ENCODE measurements around the gene CAPN7. TPM values are rescaled to one million over a fixed set of nuclear protein-coding genes. Genes with fewer than 3 reads are reported as not detected.

Gene CAPN7
- total RNA-seq, 1 donor from 2014 or later, result 57.7 TPM

- no peaks in the 10 kb centered on the region for H3K9me3 Mint-ChIP-seq
- Histone ChIP-seq H3K4me1 (no peaks in the 10 kb centered on the region), H4K20me1 (ENCODE audit: low read depth) (no peaks in the 10 kb centered on the region), H3F3A (ENCODE audit: low read depth) (no peaks in the 10 kb centered on the region), H3K4me3 (no peak overlapping the region), H3K36me3 (no peaks in the 10 kb centered on the region), H3K9ac (no peak overlapping the region), H3K4me2 (no peak overlapping the region), H3K27ac (no peak overlapping the region), H3K9me3 (ENCODE audit: low read depth) (no peaks in the 10 kb centered on the region), H3K79me2 (ENCODE audit: low read depth) (no peaks in the 10 kb centered on the region), H2AFZ (replicated peaks) (no peak overlapping the region), H3K27me3 (no peaks in the 10 kb centered on the region)
- H3K36me3 Mint-ChIP-seq, result peaks cover 17% of the 10 kb centered on the region
- TF ChIP-seq EZH2phosphoT487 (IDR thresholded peaks at IDR 0.05), result no peak
- TF ChIP-seq EZH2 (IDR thresholded peaks at IDR 0.05), result no peak
- TF ChIP-seq CTCF (IDR thresholded peaks at IDR 0.05), result no peak
- H3K4me3 Mint-ChIP-seq, result no peak overlapping the region
- peaks cover 1% of the 10 kb centered on the region for H3K27me3 Mint-ChIP-seq (ENCODE audit: insufficient read depth, low read depth)
- H3K4me1 Mint-ChIP-seq, result no peaks in the 10 kb centered on the region
- H3K27ac Mint-ChIP-seq, result no peak overlapping the region
- no peak for DNase-seq (ENCODE audit: low spot score)
Measured at GRCh38 chr3:15263926-15264325, 57.9 kb downstream of the CAPN7 start.

DNA sequence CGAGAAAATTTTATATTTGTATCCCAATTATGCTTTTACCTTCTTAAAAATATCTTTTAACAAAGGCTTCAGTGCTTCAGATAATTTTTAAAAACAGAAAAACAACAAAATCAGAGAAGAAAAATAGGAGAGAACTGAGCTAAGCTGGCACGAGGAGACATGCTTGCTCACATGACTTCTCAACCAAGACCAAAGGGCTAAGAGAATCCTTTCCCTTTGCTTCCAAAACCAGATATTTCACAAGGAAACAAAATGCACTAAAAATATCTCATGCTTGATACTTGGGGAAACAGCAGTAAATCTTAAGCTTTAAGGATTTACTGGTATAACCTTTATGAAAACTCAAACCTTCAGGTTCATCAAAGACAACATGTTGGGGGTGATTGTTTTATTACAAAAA lies 58.4 kb downstream of the CAPN7 start:
- TF ChIP-seq EZH2phosphoT487 (IDR thresholded peaks at IDR 0.05), result no peak
- no peak for TF ChIP-seq CTCF (IDR thresholded peaks at IDR 0.05)
- no peak for TF ChIP-seq EZH2 (IDR thresholded peaks at IDR 0.05)
- Histone ChIP-seq H3K4me3 (no peak overlapping the region), H3K79me2 (ENCODE audit: low read depth) (no peaks in the 10 kb centered on the region), H3K27ac (no peak overlapping the region), H4K20me1 (ENCODE audit: low read depth) (no peaks in the 10 kb centered on the region), H3K9ac (no peak overlapping the region), H3K36me3 (no peaks in the 10 kb centered on the region), H3K27me3 (no peaks in the 10 kb centered on the region), H3K4me2 (no peak overlapping the region), H3F3A (ENCODE audit: low read depth) (no peaks in the 10 kb centered on the region), H3K9me3 (ENCODE audit: low read depth) (no peaks in the 10 kb centered on the region), H3K4me1 (no peaks in the 10 kb centered on the region), H2AFZ (replicated peaks) (no peak overlapping the region)
- Mint-ChIP-seq H3K27ac (no peak overlapping the region), H3K4me1 (peaks cover 2% of the 10 kb centered on the region), H3K27me3 (ENCODE audit: insufficient read depth, low read depth) (peaks cover 4% of the 10 kb centered on the region), H3K9me3 (no peaks in the 10 kb centered on the region), H3K36me3 (peaks cover 13% of the 10 kb centered on the region), H3K4me3 (no peak overlapping the region)
- no peak for DNase-seq (ENCODE audit: low spot score)

DNA sequence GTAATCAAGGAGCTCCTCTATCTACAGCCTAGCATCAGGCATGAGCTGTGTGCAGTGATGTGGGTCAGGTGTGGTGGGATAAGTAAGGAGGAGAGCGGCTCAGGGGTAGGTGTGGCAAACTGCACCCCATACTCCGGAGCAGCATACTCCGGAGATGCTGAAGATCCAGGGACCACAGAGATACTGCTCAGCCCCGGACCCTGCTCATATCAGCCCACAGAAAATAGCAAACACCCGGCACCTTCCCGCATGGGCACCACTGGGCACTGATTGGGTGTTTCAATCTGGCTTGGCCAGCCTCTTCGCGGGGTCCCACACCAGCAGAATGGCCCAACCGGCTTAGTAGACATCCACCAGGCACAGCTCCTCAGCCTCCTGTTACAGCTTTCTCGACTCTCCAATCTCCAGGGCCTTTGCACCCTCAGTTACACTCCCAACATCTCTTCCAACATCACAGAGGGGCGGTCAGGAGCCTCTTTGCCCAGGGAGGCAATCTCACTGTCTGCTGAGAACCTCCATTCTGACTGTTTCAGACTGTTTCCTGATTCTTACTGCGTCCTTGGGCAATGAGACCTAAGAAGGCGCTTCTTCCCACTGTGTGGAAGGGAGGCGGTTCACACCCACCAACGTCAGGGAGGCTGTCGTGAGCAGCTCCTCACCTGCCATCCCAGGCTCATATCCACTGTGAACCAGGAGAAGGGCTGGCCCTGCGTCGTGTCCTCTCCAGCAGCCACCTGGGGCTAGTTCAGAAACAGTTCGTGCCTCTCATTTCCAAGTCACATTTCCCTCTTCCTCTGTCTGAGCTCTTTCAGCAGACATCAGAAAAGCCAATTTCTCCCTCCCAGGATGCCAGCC lies 59.8 kb downstream of the CAPN7 start:
- peaks cover 2% of the 10 kb centered on the region for H3K4me1 Mint-ChIP-seq
- no peak overlapping the region for H3K9ac ChIP-seq

More for the DNA sequence above, 59.8 kb downstream of the CAPN7 start:
- H3K36me3 Mint-ChIP-seq, result peaks cover 4% of the 10 kb centered on the region
- no peak overlapping the region for H3K4me3 ChIP-seq
- no peak overlapping the region for H3K27ac Mint-ChIP-seq
- DNase-seq (ENCODE audit: low spot score), result no peak
- H3K4me3 Mint-ChIP-seq, result no peak overlapping the region
- H3K4me1 ChIP-seq, result no peaks in the 10 kb centered on the region
- H3K27me3 ChIP-seq, result no peaks in the 10 kb centered on the region
- H3K4me2 ChIP-seq, result no peak overlapping the region
- no peaks in the 10 kb centered on the region for H3K9me3 ChIP-seq (ENCODE audit: low read depth)
- H2AFZ ChIP-seq (replicated peaks), result no peak overlapping the region
- no peaks in the 10 kb centered on the region for H3K9me3 Mint-ChIP-seq
- H3K27ac ChIP-seq, result no peak overlapping the region
- H4K20me1 ChIP-seq (ENCODE audit: low read depth), result no peaks in the 10 kb centered on the region
- no peaks in the 10 kb centered on the region for H3F3A ChIP-seq (ENCODE audit: low read depth)
- no peaks in the 10 kb centered on the region for H3K36me3 ChIP-seq
- H3K79me2 ChIP-seq (ENCODE audit: low read depth), result no peaks in the 10 kb centered on the region
- TF ChIP-seq EZH2phosphoT487 (IDR thresholded peaks at IDR 0.05), result no peak
- peaks cover 4% of the 10 kb centered on the region for H3K27me3 Mint-ChIP-seq (ENCODE audit: insufficient read depth, low read depth)
